SH-SY5Y (cell line): ENCODE measurements around the gene NUDC.

Experiments
- GATA2 ChIP-seq: IDR thresholded peaks from 2 replicates; pipeline ENCODE4 v1.6.1; 2011; ENCODE audit warnings: mild to moderate bottlenecking, low read depth, low read length
- GATA3 ChIP-seq: IDR thresholded peaks from 2 replicates; pipeline ENCODE4 v1.6.1; 2011; ENCODE audit warnings: low read depth, mild to moderate bottlenecking, low read length, moderate library complexity

DNA sequence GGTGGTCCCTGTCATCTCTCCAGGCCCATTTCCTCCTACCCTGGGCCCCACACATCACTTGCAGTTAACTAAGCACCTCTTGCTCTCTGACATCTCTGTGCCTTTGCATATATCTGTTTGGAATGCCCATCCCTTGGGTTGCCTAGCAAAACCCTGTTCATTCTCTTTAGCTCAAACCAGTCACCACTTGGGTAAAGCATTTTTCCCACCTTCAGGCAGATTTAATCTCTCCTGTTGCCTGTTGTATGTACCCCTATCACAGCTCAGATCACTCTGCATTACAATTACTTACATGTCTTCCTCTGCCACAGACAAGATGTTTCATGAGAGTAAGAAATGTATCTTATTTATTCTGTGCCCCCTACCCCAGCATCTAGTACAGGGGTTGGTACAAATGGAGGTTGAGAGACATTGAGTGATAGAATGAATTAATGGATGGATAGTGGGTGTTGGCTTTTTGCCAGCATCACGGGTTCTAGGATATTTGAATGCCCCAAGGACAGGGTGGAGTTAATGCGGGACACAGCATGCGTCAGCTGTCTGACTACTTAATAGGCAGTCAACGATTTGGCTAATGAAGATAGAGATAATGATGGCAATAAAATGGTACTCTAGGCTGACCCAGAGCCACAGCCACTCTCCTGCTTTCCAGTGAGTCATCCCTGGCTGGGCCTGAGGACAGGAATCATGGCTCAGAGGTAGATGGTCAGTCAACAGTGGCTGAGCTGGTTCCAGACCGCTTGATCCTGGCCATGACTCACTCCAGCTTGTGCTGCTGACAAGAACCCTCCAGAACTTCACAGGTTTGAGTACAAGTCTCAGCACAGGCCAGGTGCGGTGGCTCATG lies 14.2 kb upstream of the NUDC start:
- TF ChIP-seq GATA2 (no peak), GATA3 (no peak)
